ENCODE data around the gene KCNMA1. TPM values are rescaled to one million over a fixed set of nuclear protein-coding genes. Genes with fewer than 3 reads are reported as not detected.

Gene KCNMA1
- total RNA-seq, 1 donor, result 77.8 TPM

DNA sequence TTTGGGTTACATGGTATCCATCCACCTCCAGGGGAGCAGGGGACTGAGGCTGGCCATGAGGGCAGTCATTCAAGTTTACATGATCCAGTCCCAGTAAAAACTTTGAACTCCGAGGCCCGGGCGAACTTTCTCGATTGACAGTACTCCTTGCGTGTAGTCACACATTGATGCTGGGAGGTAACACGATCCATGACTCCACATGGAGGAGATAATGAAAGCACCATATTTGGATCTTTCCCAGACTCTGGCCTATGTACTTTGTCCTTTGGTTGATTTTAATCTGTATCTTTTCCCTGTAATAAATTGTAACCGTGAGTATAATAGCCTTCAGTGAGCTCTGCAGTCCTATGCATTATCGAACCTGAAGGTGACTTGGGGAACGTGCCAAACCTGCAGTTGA, 401.6 kb downstream of the KCNMA1 start:
- no peak for DNase-seq (ENCODE audit: insufficient read length, low spot score, missing footprints)
- Histone ChIP-seq H3K9me3 (ENCODE audit: low read depth, low read length) (no peaks in the 10 kb centered on the region), H3K4me3 (ENCODE audit: insufficient read depth, low read length) (no peak overlapping the region), H3K4me2 (ENCODE audit: insufficient read depth, low read length) (no peak overlapping the region), H2AFZ (ENCODE audit: low read length) (no peak overlapping the region), H3K36me3 (ENCODE audit: insufficient read depth, low read length) (no peaks in the 10 kb centered on the region), H3K4me1 (ENCODE audit: insufficient read depth, low read length) (peaks cover 8% of the 10 kb centered on the region), H3K27me3 (ENCODE audit: insufficient read depth, low read length) (no peaks in the 10 kb centered on the region), H4K20me1 (ENCODE audit: insufficient read depth, low read length) (no peaks in the 10 kb centered on the region), H3K27ac (ENCODE audit: low read depth, low read length) (no peak overlapping the region), H3K79me2 (ENCODE audit: insufficient read depth, low read length) (no peaks in the 10 kb centered on the region)
- TF ChIP-seq, protein P1, sequence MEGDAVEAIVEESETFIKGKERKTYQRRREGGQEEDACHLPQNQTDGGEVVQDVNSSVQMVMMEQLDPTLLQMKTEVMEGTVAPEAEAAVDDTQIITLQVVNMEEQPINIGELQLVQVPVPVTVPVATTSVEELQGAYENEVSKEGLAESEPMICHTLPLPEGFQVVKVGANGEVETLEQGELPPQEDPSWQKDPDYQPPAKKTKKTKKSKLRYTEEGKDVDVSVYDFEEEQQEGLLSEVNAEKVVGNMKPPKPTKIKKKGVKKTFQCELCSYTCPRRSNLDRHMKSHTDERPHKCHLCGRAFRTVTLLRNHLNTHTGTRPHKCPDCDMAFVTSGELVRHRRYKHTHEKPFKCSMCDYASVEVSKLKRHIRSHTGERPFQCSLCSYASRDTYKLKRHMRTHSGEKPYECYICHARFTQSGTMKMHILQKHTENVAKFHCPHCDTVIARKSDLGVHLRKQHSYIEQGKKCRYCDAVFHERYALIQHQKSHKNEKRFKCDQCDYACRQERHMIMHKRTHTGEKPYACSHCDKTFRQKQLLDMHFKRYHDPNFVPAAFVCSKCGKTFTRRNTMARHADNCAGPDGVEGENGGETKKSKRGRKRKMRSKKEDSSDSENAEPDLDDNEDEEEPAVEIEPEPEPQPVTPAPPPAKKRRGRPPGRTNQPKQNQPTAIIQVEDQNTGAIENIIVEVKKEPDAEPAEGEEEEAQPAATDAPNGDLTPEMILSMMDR (IDR thresholded peaks at IDR 0.05; ENCODE audit: extremely low read depth, low read depth, low read length), result no peak

- TF ChIP-seq, protein P1 (IDR thresholded peaks at IDR 0.05; ENCODE audit: extremely low read depth, low read depth, low read length), result no peak
- Histone ChIP-seq H3K36me3 (ENCODE audit: insufficient read depth, low read length) (no peaks in the 10 kb centered on the region), H3K9me3 (ENCODE audit: low read depth, low read length) (no peaks in the 10 kb centered on the region), H3K4me2 (ENCODE audit: insufficient read depth, low read length) (no peak overlapping the region), H3K27ac (ENCODE audit: low read depth, low read length) (no peak overlapping the region), H3K4me3 (ENCODE audit: insufficient read depth, low read length) (no peak overlapping the region), H3K79me2 (ENCODE audit: insufficient read depth, low read length) (no peaks in the 10 kb centered on the region), H3K4me1 (ENCODE audit: insufficient read depth, low read length) (peaks cover 15% of the 10 kb centered on the region), H3K27me3 (ENCODE audit: insufficient read depth, low read length) (no peaks in the 10 kb centered on the region), H2AFZ (ENCODE audit: low read length) (no peak overlapping the region), H4K20me1 (ENCODE audit: insufficient read depth, low read length) (no peaks in the 10 kb centered on the region)
- no peak for DNase-seq (ENCODE audit: insufficient read length, low spot score, missing footprints)
Observed at GRCh38 chr10:77234599-77234998, 403.0 kb downstream of the KCNMA1 start.

DNA sequence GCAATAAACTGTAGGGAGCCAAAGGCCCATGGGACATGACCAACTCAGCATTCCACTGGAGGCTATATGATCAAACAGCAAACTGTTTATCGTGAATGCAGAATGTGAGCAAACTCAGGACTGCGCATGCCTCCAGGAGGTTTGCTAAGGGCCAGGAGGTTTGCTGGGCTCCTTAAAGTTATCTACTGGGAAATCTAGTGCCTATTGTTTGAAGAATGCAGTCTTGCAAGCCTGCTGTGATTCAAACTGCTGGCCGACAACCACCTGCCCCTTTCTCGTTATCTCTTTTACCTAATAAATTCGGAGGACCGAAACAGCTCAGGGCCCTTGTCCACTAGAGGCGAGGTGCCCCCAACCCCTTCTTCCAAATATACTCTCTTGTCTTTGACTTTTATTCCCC, 404.1 kb downstream of the KCNMA1 start:
- no peaks in the 10 kb centered on the region for H3K79me2 ChIP-seq (ENCODE audit: insufficient read depth, low read length)
- H3K4me1 ChIP-seq (ENCODE audit: insufficient read depth, low read length), result peaks cover 18% of the 10 kb centered on the region
- no peaks in the 10 kb centered on the region for H3K36me3 ChIP-seq (ENCODE audit: insufficient read depth, low read length)
- no peaks in the 10 kb centered on the region for H3K27me3 ChIP-seq (ENCODE audit: insufficient read depth, low read length)
- H3K27ac ChIP-seq (ENCODE audit: low read depth, low read length), result no peak overlapping the region
- no peak overlapping the region for H3K4me2 ChIP-seq (ENCODE audit: insufficient read depth, low read length)
- H4K20me1 ChIP-seq (ENCODE audit: insufficient read depth, low read length), result no peaks in the 10 kb centered on the region
- DNase-seq (ENCODE audit: insufficient read length, low spot score, missing footprints), result no peak
- H2AFZ ChIP-seq (ENCODE audit: low read length), result no peak overlapping the region
- no peak overlapping the region for H3K4me3 ChIP-seq (ENCODE audit: insufficient read depth, low read length)
- H3K9me3 ChIP-seq (ENCODE audit: low read depth, low read length), result no peaks in the 10 kb centered on the region
- TF ChIP-seq, protein P1 (IDR thresholded peaks at IDR 0.05; ENCODE audit: extremely low read depth, low read depth, low read length), result no peak

DNA sequence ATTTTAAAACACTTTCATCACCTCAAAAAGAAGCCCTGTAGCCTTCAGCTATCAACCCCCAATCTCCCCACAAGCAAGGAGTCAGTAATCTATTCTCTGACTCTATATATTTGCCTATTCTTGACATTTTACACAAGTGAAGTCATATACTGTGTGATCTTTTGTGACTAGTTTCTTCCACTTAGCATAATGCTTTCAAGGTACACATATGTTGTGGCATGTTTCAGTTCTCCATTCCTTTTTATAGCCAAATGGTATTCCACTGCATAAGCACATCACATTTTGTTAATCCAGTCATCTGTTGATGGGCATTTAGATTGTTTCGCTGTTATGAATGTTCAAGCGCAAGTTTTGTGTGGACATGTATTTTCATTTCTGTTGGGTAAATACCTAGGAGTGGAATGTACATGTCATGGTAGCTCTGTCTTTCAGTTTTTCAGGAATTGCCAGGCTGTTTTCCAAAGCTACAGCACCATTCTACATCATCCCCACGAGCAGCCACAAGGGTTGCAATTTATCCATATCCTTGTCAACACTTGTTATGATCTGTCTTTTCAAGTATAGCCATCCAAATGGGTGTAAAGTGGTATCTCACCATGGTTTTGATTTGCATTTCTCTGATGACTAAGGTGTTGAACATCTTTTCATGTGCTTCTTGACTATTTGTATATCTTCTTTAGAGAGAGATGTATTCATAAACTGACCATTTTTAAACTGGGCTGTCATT, 405.6 kb downstream of the KCNMA1 start:
- H3K4me2 ChIP-seq (ENCODE audit: insufficient read depth, low read length), result no peak overlapping the region
- no peak overlapping the region for H2AFZ ChIP-seq (ENCODE audit: low read length)
- H4K20me1 ChIP-seq (ENCODE audit: insufficient read depth, low read length), result no peaks in the 10 kb centered on the region
- H3K4me3 ChIP-seq (ENCODE audit: insufficient read depth, low read length), result no peak overlapping the region
- H3K36me3 ChIP-seq (ENCODE audit: insufficient read depth, low read length), result no peaks in the 10 kb centered on the region
- H3K9me3 ChIP-seq (ENCODE audit: low read depth, low read length), result no peaks in the 10 kb centered on the region
- H3K27me3 ChIP-seq (ENCODE audit: insufficient read depth, low read length), result no peaks in the 10 kb centered on the region
- no peak overlapping the region for H3K27ac ChIP-seq (ENCODE audit: low read depth, low read length)
- no peak for DNase-seq (ENCODE audit: insufficient read length, low spot score, missing footprints)
- no peaks in the 10 kb centered on the region for H3K79me2 ChIP-seq (ENCODE audit: insufficient read depth, low read length)
- H3K4me1 ChIP-seq (ENCODE audit: insufficient read depth, low read length), result peaks cover 18% of the 10 kb centered on the region
- TF ChIP-seq, protein P1 (IDR thresholded peaks at IDR 0.05; ENCODE audit: extremely low read depth, low read depth, low read length), result no peak

Measured in osteoblast (primary cell).